Neutrophil (primary cell): ENCODE results near the gene SMC1B.

Experiments used
- H3K27ac ChIP-seq: fragments of 200-600 bp; sonication (generic); 2 replicates; pipeline ENCODE4 v1.5.1; 2016; ENCODE audit warnings: mild to moderate bottlenecking, moderate library complexity
- H3K27me3 ChIP-seq: fragments of 200-600 bp; sonication (generic); 2 replicates; pipeline ENCODE4 v1.6.0; 2016; ENCODE audit warnings: mild to moderate bottlenecking
- H3K36me3 ChIP-seq: fragments of 200-600 bp; sonication (generic); 2 replicates; pipeline ENCODE4 v1.5.1; 2017
- H3K4me1 ChIP-seq, 2 experiments: fragments of 200-600 bp in 1 of 2; sonication (generic) in 1 of 2; 1 replicate in 1 of 2; 2 replicates in 1 of 2; pipeline versions ENCODE4 v1.5.1 to v1.6.1; 2013 to 2016; ENCODE audit warnings: low read depth in 1 of 2, low read length in 1 of 2, mild to moderate bottlenecking in 1 of 2, moderate library complexity in 1 of 2; ENCODE audit not compliant: control insufficient read depth in 1 of 2, insufficient read depth in 1 of 2
- H3K4me3 ChIP-seq, 2 experiments: fragments of 200-600 bp in 1 of 2; sonication (generic) in 1 of 2; 1 replicate in 1 of 2; 2 replicates in 1 of 2; pipeline ENCODE4 v1.5.1; 2013 to 2016; ENCODE audit warnings: low read depth in 1 of 2, low read length in 1 of 2, mild to moderate bottlenecking in 1 of 2, moderate library complexity in 1 of 2
- H3K9me3 ChIP-seq: fragments of 200-600 bp; sonication (generic); 2 replicates; pipeline ENCODE4 v1.5.1; 2016
- TF ChIP-seq, protein P1 (sequence below): fragments of 200-600 bp; sonication (generic); IDR thresholded peaks from 2 replicates; pipeline ENCODE4 v1.5.1; 2016; ENCODE audit warnings: antibody characterized with exemption

The SMC1B gene, protein sequence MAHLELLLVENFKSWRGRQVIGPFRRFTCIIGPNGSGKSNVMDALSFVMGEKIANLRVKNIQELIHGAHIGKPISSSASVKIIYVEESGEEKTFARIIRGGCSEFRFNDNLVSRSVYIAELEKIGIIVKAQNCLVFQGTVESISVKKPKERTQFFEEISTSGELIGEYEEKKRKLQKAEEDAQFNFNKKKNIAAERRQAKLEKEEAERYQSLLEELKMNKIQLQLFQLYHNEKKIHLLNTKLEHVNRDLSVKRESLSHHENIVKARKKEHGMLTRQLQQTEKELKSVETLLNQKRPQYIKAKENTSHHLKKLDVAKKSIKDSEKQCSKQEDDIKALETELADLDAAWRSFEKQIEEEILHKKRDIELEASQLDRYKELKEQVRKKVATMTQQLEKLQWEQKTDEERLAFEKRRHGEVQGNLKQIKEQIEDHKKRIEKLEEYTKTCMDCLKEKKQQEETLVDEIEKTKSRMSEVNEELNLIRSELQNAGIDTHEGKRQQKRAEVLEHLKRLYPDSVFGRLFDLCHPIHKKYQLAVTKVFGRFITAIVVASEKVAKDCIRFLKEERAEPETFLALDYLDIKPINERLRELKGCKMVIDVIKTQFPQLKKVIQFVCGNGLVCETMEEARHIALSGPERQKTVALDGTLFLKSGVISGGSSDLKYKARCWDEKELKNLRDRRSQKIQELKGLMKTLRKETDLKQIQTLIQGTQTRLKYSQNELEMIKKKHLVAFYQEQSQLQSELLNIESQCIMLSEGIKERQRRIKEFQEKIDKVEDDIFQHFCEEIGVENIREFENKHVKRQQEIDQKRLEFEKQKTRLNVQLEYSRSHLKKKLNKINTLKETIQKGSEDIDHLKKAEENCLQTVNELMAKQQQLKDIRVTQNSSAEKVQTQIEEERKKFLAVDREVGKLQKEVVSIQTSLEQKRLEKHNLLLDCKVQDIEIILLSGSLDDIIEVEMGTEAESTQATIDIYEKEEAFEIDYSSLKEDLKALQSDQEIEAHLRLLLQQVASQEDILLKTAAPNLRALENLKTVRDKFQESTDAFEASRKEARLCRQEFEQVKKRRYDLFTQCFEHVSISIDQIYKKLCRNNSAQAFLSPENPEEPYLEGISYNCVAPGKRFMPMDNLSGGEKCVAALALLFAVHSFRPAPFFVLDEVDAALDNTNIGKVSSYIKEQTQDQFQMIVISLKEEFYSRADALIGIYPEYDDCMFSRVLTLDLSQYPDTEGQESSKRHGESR

DNA sequence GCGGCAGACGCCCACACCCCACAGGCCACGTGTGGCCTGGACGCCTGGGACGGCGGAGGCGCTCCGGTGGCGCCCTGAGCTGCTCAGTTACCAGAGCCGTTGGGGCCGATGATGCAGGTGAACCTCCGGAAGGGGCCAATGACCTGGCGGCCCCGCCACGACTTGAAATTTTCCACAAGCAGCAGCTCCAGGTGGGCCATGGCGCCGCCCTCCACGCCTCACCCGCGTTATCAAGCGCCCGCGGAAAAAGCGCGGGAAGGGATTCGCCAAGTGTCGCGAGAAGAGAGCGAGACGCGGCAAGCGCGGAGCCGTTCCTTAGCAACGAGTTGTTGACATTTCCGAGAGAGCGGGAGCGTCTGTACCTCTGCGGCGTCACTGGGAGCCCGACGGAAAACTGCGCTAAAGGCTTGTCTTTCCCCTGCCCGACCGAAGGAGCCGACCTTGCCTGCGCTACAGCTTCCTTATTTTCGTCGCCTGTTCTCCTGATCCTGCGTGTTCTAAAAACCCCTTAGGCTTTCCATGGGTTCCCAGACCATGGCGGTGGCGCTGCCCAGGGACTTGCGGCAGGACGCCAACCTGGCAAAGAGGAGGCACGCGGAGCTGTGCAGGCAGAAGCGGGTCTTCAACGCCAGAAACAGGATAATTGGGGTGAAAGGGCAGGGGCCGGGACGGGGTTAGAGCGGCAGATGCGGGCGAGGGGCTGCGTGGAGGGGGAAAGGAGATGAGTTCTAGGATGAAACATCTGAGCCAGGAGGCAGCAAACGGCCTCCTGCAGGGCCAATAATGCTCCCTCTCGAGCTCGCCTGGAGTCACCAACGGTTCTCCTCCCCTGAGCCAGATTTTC is at the start of gene SMC1B, which contains the start of gene RIBC2:
Gene SMC1B, minus strand, starts transcription at position 232 of the 844 bp plus-strand sequence. Its CDS starts 32 bp downstream, at position 200.
Gene RIBC2, plus strand, starts transcription at position 326 of the 844 bp plus-strand sequence. Its CDS starts 194 bp downstream, at position 520.
- TF ChIP-seq, protein P1, sequence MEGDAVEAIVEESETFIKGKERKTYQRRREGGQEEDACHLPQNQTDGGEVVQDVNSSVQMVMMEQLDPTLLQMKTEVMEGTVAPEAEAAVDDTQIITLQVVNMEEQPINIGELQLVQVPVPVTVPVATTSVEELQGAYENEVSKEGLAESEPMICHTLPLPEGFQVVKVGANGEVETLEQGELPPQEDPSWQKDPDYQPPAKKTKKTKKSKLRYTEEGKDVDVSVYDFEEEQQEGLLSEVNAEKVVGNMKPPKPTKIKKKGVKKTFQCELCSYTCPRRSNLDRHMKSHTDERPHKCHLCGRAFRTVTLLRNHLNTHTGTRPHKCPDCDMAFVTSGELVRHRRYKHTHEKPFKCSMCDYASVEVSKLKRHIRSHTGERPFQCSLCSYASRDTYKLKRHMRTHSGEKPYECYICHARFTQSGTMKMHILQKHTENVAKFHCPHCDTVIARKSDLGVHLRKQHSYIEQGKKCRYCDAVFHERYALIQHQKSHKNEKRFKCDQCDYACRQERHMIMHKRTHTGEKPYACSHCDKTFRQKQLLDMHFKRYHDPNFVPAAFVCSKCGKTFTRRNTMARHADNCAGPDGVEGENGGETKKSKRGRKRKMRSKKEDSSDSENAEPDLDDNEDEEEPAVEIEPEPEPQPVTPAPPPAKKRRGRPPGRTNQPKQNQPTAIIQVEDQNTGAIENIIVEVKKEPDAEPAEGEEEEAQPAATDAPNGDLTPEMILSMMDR = no peak
- peaks cover 6% of the 10 kb centered on the region for H3K36me3 ChIP-seq
- H3K27me3 ChIP-seq = peaks cover 9% of the 10 kb centered on the region
- peak within 1 kb of the TSS; percentile 12 to 47 for H3K4me3 ChIP-seq
- H3K9me3 ChIP-seq = no peaks in the 10 kb centered on the region
- H3K27ac ChIP-seq = no peak within 1 kb of the TSS
- H3K4me1 ChIP-seq = peaks cover 14 to 15% of the 10 kb centered on the region in 2 experiments

DNA sequence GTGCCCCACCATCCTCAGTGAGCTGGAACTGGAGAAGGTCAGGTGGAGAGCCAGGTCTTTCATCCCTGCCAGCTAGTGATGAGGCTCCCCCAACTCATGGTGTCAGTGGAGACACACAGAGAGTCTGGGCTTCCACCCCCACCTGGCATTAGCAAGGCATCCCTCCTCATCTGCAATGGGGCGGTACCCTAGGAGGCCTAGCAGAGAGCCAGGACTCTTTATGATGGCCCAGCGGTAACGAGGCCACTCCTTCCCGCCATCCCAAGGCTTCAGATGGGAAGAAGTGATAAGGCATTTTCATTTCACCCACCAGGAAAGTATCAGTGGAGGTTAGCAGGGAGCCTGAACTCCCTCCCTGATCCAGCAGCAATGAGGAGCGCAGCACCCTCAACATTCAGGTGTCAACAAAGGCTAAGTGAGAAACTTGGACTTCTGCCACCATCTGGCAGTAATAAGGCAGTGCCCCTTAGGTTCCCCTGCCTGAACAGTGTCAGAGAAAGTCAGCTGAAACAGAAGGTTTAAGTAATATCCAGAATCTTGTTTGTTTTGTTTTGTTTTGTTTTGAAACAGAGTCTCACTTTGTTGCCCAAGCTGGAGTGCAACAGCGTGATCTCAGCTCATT is 48.7 kb upstream of the SMC1B start:
- H3K4me1 ChIP-seq = no peaks in the 10 kb centered on the region
- no peaks in the 10 kb centered on the region for H3K27me3 ChIP-seq
- TF ChIP-seq, protein P1 = no peak
- no peak overlapping the region for H3K4me3 ChIP-seq
- no peaks in the 10 kb centered on the region for H3K36me3 ChIP-seq
- H3K27ac ChIP-seq = no peak overlapping the region
- no peaks in the 10 kb centered on the region for H3K9me3 ChIP-seq

DNA sequence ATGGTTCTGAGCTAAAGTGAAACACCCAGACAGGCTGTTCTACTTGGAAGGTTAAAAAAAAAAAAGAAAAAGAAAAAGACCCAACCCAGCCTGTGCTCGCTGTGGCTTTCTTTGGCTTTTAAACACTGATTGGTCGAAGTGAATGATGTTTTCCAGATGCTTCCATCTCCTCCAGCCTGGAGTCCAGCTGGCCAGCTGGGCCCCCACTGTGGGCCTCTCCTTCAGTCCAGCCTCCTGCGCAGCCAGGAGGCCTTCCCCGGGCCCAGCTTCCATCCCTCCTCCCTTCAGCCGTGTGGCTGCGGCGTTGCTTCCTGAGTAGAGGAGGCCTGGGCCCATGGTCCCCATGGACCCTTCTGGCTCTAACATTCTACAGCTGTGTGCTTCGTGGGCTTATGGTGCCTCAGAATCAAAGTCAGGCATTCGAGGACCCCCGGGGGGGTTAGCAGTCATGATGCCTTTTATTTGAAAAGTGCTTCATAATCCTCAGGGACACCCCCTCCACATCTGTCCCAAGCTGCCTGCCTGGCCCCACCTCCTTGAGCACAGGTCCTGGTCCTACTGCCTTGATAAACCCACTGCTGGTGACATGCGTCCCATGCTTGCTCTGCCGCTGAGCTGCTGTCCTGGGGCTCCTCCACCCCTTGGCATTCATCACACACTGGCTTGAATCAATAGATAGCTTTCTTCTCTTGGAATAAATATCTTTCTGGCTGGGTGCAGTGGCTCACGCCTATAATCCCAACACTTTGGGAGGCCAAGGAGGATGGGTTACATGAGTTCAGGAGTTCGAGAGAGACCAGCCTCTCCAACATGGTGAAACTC is 47.1 kb upstream of the SMC1B start:
- Histone ChIP-seq H3K27ac (no peak overlapping the region), H3K9me3 (no peaks in the 10 kb centered on the region), H3K4me1 (no peaks in the 10 kb centered on the region), H3K27me3 (no peaks in the 10 kb centered on the region), H3K36me3 (no peaks in the 10 kb centered on the region), H3K4me3 (no peak overlapping the region)
- TF ChIP-seq, protein P1 = no peak

DNA sequence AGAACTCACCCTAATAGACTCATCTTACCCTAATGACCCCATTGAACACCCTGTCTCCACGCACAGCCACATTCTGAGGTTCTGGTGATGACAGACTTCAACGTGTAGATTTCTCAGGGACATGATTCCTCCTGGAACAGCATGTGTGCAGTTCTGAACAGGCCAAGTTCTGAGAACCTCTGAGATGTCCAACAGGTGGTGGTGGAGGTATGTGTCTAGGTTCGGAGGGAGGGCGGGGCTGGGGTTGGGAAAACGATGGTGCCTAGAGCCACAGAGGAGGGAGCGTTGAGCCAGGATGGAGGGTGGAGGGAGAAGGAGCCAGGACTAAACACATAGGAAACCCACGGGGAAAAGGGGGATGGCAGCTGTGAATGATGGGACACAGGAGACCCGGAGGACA is 45.8 kb upstream of the SMC1B start:
- no peak overlapping the region for H3K27ac ChIP-seq
- no peaks in the 10 kb centered on the region for H3K9me3 ChIP-seq
- H3K36me3 ChIP-seq = no peaks in the 10 kb centered on the region
- H3K27me3 ChIP-seq = no peaks in the 10 kb centered on the region
- H3K4me3 ChIP-seq = no peak overlapping the region
- no peaks in the 10 kb centered on the region for H3K4me1 ChIP-seq
- TF ChIP-seq, protein P1 = no peak
